Mammary epithelial cell (primary cell): ENCODE measurements around the gene REST.

ENCODE experiments used
- EZH2 ChIP-seq: IDR thresholded peaks from 2 replicates; pipeline ENCODE4 v1.6.1; 2012; ENCODE audit warnings: low read length, inconsistent platforms, borderline replicate concordance
- TF ChIP-seq, protein P1 (sequence below), 2 donors: IDR thresholded peaks in 1 of 2; conservative IDR thresholded peaks in 1 of 2; 2 replicates each; pipeline ENCODE4 v1.5.1; 2011 to 2012; ENCODE audit warnings: inconsistent platforms in 2 of 2, low read length in 2 of 2, mild to moderate bottlenecking in 2 of 2, control low read depth in 1 of 2, low read depth in 1 of 2; ENCODE audit not compliant: insufficient read depth in 1 of 2; ENCODE audit errors: extremely low read depth in 1 of 2

DNA sequence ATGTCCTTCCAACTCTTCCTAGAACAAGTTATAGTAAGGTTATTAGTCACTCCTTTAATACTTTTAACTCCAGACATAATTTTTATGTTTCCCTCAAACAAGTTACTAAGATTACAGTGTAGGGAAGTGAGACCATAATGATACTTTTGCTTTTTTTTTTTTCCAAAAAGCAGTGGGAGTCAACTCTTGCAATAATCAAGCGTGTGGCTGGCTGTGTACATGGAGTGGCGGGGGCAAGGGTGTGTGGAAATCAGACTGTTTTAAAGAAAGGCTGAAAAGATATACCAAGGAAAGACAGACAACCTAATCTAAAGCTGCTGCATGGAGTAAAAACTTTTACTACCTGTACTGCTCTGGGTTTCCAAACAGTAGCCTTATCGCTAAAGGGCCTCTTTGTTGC is 65.6 kb downstream of the REST start:
- TF ChIP-seq, protein P1, sequence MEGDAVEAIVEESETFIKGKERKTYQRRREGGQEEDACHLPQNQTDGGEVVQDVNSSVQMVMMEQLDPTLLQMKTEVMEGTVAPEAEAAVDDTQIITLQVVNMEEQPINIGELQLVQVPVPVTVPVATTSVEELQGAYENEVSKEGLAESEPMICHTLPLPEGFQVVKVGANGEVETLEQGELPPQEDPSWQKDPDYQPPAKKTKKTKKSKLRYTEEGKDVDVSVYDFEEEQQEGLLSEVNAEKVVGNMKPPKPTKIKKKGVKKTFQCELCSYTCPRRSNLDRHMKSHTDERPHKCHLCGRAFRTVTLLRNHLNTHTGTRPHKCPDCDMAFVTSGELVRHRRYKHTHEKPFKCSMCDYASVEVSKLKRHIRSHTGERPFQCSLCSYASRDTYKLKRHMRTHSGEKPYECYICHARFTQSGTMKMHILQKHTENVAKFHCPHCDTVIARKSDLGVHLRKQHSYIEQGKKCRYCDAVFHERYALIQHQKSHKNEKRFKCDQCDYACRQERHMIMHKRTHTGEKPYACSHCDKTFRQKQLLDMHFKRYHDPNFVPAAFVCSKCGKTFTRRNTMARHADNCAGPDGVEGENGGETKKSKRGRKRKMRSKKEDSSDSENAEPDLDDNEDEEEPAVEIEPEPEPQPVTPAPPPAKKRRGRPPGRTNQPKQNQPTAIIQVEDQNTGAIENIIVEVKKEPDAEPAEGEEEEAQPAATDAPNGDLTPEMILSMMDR (conservative IDR thresholded peaks at IDR 0.05 in 1 of 2, IDR thresholded peaks at IDR 0.05 in 1 of 2; ENCODE audit: extremely low read depth in 1 of 2, insufficient read depth in 1 of 2, low read depth in 1 of 2, low read length in 2 of 2), result no peak
- no peak for TF ChIP-seq EZH2
